HEK293 (cell line): Measurements from ENCODE around the gene ADRM1.

Experiments
- CTCF ChIP-seq: fragments of 450-650 bp; formaldehyde crosslinking; IDR thresholded peaks from 2 replicates; pipeline ENCODE4 v1.5.1; 2016; ENCODE audit warnings: missing biosample characterization, missing genetic modification characterization
- ELK4 ChIP-seq: IDR thresholded peaks from 2 replicates; pipeline ENCODE4 v1.6.1; 2011; ENCODE audit warnings: mild to moderate bottlenecking, low read depth, low read length, borderline replicate concordance
- REST ChIP-seq: fragments of 450-650 bp; formaldehyde crosslinking; IDR thresholded peaks from 2 replicates; pipeline ENCODE4 v1.5.1; 2016; ENCODE audit warnings: missing biosample characterization, missing genetic modification characterization
- YY1 ChIP-seq: fragments of 450-650 bp; formaldehyde crosslinking; IDR thresholded peaks from 2 replicates; pipeline ENCODE4 v1.5.1; 2018; ENCODE audit warnings: missing biosample characterization, missing genetic modification characterization
- ZNF169 ChIP-seq: fragments of 450-650 bp; formaldehyde crosslinking; IDR thresholded peaks from 2 replicates; pipeline ENCODE4 v1.5.1; 2016; ENCODE audit warnings: missing biosample characterization, missing genetic modification characterization
- ZNF670 ChIP-seq: fragments of 450-650 bp; formaldehyde crosslinking; IDR thresholded peaks from 2 replicates; pipeline ENCODE4 v1.5.1; 2016; ENCODE audit warnings: missing biosample characterization, missing genetic modification characterization, low read depth
- ZNF792 ChIP-seq: fragments of 450-650 bp; formaldehyde crosslinking; IDR thresholded peaks from 2 replicates; pipeline ENCODE4 v1.5.1; 2016; ENCODE audit warnings: missing biosample characterization, missing genetic modification characterization
- ZSCAN5A ChIP-seq: fragments of 450-650 bp; formaldehyde crosslinking; IDR thresholded peaks from 2 replicates; pipeline ENCODE4 v1.5.1; 2016; ENCODE audit warnings: missing biosample characterization, missing genetic modification characterization

- TF ChIP-seq ZNF670 (tag by site-specific recombination) (no peak), CTCF (no peak), ZNF169 (tag by site-specific recombination) (no peak), ZSCAN5A (tag by site-specific recombination) (no peak), YY1 (tag by site-specific recombination) (no peak), ELK4 (no peak), ZNF792 (tag by site-specific recombination) (no peak), REST (no peak)
Observed at GRCh38 chr20:62329389-62330377, 26.9 kb downstream of the ADRM1 start.
